H1 (cell line): ENCODE data around the gene KCNK3. TPM values are rescaled to one million over a fixed set of nuclear protein-coding genes. Genes with fewer than 3 reads are reported as not detected.

Experiments used
- ASH2L ChIP-seq: fragments of 200-600, 300-600 bp; sonication (generic); IDR thresholded peaks from one replicate; pipeline ENCODE4 v1.7.1; 2017; ENCODE audit warnings: low read length
- CEBPB ChIP-seq: IDR thresholded peaks from 2 replicates; pipeline ENCODE4 v1.6.1; 2012; ENCODE audit warnings: low read depth, low read length
- HDAC6 ChIP-seq: IDR thresholded peaks from one replicate; pipeline ENCODE4 v1.7.1; 2012; ENCODE audit warnings: low read depth, mild to moderate bottlenecking, inconsistent platforms, low read length, moderate library complexity
- RNF2 ChIP-seq: fragments of 200-900, 300-1000 bp; sonication (generic); IDR thresholded peaks from 2 replicates; pipeline ENCODE4 v1.7.1; 2016; ENCODE audit warnings: borderline replicate concordance, low read depth, mild to moderate bottlenecking, antibody characterized with exemption, low read length; ENCODE audit not compliant: poor library complexity, severe bottlenecking; ENCODE audit errors: missing control alignments
- SAP30 ChIP-seq: fragments of 300-600 bp; sonication (generic); IDR thresholded peaks from 2 replicates; pipeline ENCODE4 v1.7.1; 2012; ENCODE audit warnings: low read length, moderate library complexity, mild to moderate bottlenecking, inconsistent platforms; ENCODE audit not compliant: insufficient read depth, insufficient replicate concordance
- SIN3A ChIP-seq, 2 experiments: IDR thresholded peaks in 1 of 2; conservative IDR thresholded peaks in 1 of 2; 2 replicates each; pipeline ENCODE4 v1.6.1; 2011 to 2012; ENCODE audit warnings: low read length in 2 of 2, improper control_type of control experiment in 1 of 2, low read depth in 1 of 2, mild to moderate bottlenecking in 1 of 2
- TCF12 ChIP-seq: IDR thresholded peaks from 2 replicates; pipeline ENCODE4 v1.6.1; 2011; ENCODE audit warnings: low read depth, mild to moderate bottlenecking, low read length
- polyA plus RNA-seq, 7 experiments: library from polyadenylated mRNA; depleted of rRNA in 3 of 7; stranded (reverse) in 5 of 7; unstranded in 2 of 7; fragments of >200 nt in 5 of 7; fragments of 200-250 nt in 2 of 7; gene quantifications; 1 replicate in 5 of 7; 2 replicates in 1 of 7; 4 replicates in 1 of 7; pipeline versions ENCODE4 v1.2.1 to v1.2.3, GENCODE V29; 2011 to 2013; ENCODE audit warnings: missing spikeins in 2 of 7, mixed read lengths in 2 of 7
- total RNA-seq: library from RNA; stranded (reverse); fragmentation: NEBNext Ultra II Directional; extraction: Animal tissue kit (Norgen Biotek cat#: 25700); gene quantifications from 2 replicates; pipeline ENCODE4 v1.2.1, GENCODE V29; 2021
- TF ChIP-seq, protein P1 (sequence below): IDR thresholded peaks from 2 replicates; pipeline ENCODE4 v1.6.1; 2012; ENCODE audit warnings: low read length, inconsistent platforms
- TF ChIP-seq, protein P2 (sequence below): IDR thresholded peaks from 2 replicates; pipeline ENCODE4 v1.6.1; 2011; ENCODE audit warnings: low read depth, mild to moderate bottlenecking, low read length; ENCODE audit not compliant: insufficient read depth

Gene KCNK3
- total and polyA plus RNA-seq, 2 of the 8 experiments (the other 6 are each of a cell fraction or from before 2014, with no cell fraction given), result 0.29 to 0.30 TPM

DNA sequence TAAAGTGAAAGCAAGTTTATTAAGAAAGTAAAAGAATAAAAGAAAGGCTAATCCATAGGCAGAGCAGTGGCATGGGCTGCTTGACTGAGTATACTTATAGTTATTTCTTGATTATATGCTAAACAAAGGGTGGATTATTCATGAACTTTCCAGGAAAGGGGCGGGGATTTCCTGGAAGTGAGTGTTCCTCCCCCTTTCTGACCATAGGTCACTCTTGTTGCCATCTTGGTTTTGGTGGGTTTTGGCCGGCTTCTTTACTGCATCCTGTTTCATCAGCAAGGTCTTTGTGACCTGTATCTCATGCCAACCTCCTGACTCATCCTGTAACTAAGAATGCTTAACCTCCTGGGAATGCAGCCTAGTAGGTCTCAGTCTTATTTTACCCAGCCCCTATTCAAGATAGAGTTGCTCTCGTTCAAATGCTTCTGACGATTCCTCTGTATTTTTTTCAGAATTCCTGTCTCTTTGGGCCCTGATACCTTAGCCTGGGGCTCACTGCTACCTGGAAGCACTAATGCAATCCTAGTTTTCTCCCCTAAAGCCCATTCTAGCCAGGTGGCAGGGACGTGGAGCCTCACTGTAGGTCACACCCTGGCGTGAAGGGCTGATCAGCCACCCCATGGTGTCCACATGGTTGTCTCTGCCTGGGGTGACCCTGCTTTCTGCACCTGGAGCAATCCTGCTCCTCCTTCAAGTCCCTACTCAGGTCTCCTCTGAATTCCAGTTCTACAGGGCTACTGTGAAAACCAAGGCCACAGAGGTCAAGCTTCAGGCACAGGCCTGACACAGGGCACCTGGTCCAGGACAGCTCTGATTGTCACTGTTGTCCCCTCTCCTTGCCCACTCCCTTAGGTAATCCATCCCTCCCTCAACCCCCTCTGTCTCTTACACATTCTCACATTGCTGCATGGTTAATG, 65.6 kb downstream of the KCNK3 start (continued):
- TF ChIP-seq RNF2 (no peak), TCF12 (no peak), CEBPB (peak; percentile 66; the same call in 1 of the 2 replicates), ASH2L (peak; percentile 58), SIN3A (conservative IDR thresholded peaks at IDR 0.05 in 1 of 2, IDR thresholded peaks at IDR 0.05 in 1 of 2; ENCODE audit: low read depth in 1 of 2, low read length in 2 of 2) (no peak), HDAC6 (no peak), SAP30 (no peak)
- TF ChIP-seq, protein P1, sequence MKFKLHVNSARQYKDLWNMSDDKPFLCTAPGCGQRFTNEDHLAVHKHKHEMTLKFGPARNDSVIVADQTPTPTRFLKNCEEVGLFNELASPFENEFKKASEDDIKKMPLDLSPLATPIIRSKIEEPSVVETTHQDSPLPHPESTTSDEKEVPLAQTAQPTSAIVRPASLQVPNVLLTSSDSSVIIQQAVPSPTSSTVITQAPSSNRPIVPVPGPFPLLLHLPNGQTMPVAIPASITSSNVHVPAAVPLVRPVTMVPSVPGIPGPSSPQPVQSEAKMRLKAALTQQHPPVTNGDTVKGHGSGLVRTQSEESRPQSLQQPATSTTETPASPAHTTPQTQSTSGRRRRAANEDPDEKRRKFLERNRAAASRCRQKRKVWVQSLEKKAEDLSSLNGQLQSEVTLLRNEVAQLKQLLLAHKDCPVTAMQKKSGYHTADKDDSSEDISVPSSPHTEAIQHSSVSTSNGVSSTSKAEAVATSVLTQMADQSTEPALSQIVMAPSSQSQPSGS, result no peak
- TF ChIP-seq, protein P2, sequence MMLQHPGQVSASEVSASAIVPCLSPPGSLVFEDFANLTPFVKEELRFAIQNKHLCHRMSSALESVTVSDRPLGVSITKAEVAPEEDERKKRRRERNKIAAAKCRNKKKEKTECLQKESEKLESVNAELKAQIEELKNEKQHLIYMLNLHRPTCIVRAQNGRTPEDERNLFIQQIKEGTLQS, result 0 out of 2 replicates have a peak, but pooled peaks have one; percentile 13
